Measurements from ENCODE around the gene NDFIP1. TPM values are rescaled to one million over a fixed set of nuclear protein-coding genes. Genes with fewer than 3 reads are reported as not detected.
"Not testable (repeated sequence)": the region's sequence is repeated elsewhere in the genome, so short reads cannot be mapped to it uniquely, and the experiment has no call there.

Gene NDFIP1
- total and polyA plus RNA-seq, 2 of the 13 experiments (the other 11 are each of a cell fraction or from before 2014, with no cell fraction given), result 12.4 to 15.7 TPM

DNA sequence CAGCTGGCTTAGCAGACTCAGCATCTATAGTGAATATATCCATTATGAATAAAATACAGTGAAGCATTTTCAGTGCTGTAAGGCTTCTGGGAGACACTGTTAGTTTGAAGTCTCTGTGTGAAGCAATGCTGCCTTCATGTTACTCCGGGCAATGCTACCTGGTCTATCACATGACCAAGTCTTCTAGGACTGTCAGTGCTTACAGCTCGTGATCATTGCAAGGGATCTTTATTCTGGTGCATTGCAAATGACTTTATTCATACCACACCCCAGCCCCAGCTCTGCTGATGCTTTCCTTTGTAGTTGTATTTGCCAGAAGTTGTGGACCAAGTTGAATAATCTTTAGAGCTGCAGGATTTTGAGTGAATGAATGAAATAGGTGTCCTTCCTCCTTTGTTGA, 21.9 kb upstream of the NDFIP1 start (continued):
- TF ChIP-seq, protein P1, sequence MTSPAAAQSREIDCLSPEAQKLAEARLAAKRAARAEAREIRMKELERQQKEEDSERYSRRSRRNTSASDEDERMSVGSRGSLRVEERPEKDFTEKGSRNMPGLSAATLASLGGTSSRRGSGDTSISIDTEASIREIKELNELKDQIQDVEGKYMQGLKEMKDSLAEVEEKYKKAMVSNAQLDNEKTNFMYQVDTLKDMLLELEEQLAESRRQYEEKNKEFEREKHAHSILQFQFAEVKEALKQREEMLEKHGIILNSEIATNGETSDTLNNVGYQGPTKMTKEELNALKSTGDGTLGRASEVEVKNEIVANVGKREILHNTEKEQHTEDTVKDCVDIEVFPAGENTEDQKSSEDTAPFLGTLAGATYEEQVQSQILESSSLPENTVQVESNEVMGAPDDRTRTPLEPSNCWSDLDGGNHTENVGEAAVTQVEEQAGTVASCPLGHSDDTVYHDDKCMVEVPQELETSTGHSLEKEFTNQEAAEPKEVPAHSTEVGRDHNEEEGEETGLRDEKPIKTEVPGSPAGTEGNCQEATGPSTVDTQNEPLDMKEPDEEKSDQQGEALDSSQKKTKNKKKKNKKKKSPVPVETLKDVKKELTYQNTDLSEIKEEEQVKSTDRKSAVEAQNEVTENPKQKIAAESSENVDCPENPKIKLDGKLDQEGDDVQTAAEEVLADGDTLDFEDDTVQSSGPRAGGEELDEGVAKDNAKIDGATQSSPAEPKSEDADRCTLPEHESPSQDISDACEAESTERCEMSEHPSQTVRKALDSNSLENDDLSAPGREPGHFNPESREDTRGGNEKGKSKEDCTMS (CRISPR knock-in tag; conservative IDR thresholded peaks at IDR 0.05), result no peak
- no peak for TF ChIP-seq TAF15 (IDR thresholded peaks at IDR 0.05; ENCODE audit: low read depth, low read length, poor library complexity, severe bottlenecking)

DNA sequence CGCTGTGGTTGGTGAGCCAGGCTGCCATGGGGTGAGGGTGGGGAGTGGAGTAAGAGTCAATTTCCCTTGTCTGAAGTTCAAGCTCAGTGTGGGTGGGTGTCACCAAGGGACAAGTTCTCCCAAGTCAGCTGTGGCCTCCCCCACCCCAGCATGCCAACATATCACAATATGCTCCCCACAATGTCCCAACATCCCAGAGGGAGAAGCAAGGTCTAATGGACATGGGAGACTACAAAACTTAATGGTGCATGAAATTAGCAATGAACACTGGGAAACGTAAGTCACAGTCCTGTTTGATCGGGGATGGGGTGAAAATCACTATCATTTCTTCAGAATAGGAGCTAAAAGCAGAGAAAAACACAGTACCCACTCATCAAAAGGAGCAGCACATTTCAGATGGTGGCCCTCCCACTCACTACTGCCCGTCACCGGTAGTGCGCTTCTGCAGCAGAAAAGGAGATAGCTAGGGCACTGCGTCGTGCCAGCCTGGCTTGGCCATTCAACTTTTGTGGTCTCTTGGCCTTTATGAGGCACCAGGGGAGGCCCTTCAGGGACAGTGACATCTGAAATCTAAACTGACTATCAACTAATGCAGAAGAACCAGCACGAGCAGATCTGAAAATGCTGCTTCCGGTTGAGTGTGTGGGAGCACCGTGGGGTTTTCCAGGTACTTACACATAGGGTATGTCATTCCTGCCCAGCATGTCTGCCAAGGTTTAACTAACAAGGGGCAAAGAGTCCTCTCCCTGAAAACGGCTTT, 20.5 kb upstream of the NDFIP1 start:
- Histone ChIP-seq H2AFZ (ENCODE audit: low read length) (no peak overlapping the region), H3K4me3 (replicated peaks in 1 of 3; ENCODE audit: insufficient read depth in 1 of 3, low read depth in 2 of 3, low read length in 3 of 3) (no peak overlapping the region), H3K36me3 (replicated peaks in 1 of 2; ENCODE audit: control insufficient read depth in 1 of 2, insufficient read depth in 2 of 2, low read length in 2 of 2) (no peaks in the 10 kb centered on the region), H3K4me2 (ENCODE audit: low read depth, low read length) (no peak overlapping the region), H3K27ac (ENCODE audit: extremely low read length, insufficient read depth, low read length) (no peak overlapping the region), H3K4me1 (ENCODE audit: insufficient read depth, low read length) (no peaks in the 10 kb centered on the region), H3K9ac (ENCODE audit: insufficient read depth, low read depth, low read length) (no peak overlapping the region), H3K9me3 (ENCODE audit: low read length) (no peaks in the 10 kb centered on the region), H3K27me3 (ENCODE audit: control insufficient read depth in 1 of 2, insufficient read depth in 2 of 2, low read length in 2 of 2) (no peaks in the 10 kb centered on the region; a peak in 1 of 5 replicates), H3K79me2 (ENCODE audit: insufficient read depth, low read length) (no peaks in the 10 kb centered on the region), H4K20me1 (ENCODE audit: insufficient read depth, low read length) (no peaks in the 10 kb centered on the region)
- 56% methylated on average over 9 of the region's 12 CpGs for WGBS (ENCODE audit: low lambda C conversion rate)
- ATAC-seq (no peak), FAIRE-seq (no peak), DNase-seq (ENCODE audit: low spot score) (no peak)
- TF ChIP-seq RFXAP (CRISPR knock-in tag; IDR thresholded peaks at IDR 0.05; ENCODE audit: borderline replicate concordance) (no peak), ZZZ3 (CRISPR knock-in tag; IDR thresholded peaks at IDR 0.05; ENCODE audit: borderline replicate concordance) (no peak)
- POLR2A ChIA-PET, result no interaction called here
- CTCF ChIA-PET (ENCODE audit: low intra/inter-chr PET ratio, low total read pairs), result no interaction called here
- BruUV-seq (replicated peaks), result no TSS peak
- intact Hi-C loops (cut with micrococcal nuclease; ENCODE audit: unreplicated experiment) (no loop called here), in situ Hi-C loops (cut with HindIII; ENCODE audit: extremely low pct_ligation_motif_present, low pct_unique_long_range_greater_than_20kb) (no loop called here)

DNA sequence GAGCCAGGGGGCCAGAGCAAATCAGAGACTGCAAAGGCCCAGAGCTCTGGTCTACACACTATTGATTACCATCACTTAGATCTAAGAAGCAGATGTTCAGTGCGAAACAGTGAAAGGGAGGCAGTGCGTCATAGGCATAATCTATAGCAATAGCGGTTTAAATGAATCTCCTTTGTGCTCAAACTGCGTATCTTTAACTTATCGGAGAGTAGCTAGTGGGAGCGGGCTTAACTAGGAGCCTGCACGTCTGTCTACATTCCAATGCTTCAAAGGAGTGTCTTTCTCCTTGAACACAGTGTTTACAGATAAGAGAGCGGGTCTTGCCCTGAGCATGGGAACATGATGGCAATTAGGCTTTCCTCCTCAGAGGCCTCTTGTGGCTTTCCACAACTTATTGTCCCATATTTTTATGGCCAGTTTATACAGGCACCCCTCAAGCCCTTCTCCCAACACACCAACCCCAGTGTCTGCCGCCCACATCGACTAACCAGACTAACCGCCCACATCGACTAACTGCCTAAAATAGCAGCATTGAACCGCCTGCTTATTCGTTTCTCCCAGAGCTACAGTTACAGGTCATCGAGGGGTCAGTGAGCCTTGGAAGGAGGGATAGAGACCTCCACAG, 19.6 kb upstream of the NDFIP1 start:
- DNase-seq (ENCODE audit: low spot score); in situ Hi-C loops (cut with HindIII; ENCODE audit: extremely low pct_ligation_motif_present, low pct_unique_long_range_greater_than_20kb); POLR2A ChIA-PET; BruUV-seq (replicated peaks); H3K27me3 ChIP-seq (ENCODE audit: control insufficient read depth in 1 of 2, insufficient read depth in 2 of 2, low read length in 2 of 2); H3K4me3 ChIP-seq (replicated peaks in 1 of 3; ENCODE audit: insufficient read depth in 1 of 3, low read depth in 2 of 3, low read length in 3 of 3); H3K36me3 ChIP-seq (replicated peaks in 1 of 2; ENCODE audit: control insufficient read depth in 1 of 2, insufficient read depth in 2 of 2, low read length in 2 of 2); H3K9me3 ChIP-seq (ENCODE audit: low read length); H3K79me2 ChIP-seq (ENCODE audit: insufficient read depth, low read length); H3K27ac ChIP-seq (ENCODE audit: extremely low read length, insufficient read depth, low read length); H2AFZ ChIP-seq (ENCODE audit: low read length); intact Hi-C loops (cut with micrococcal nuclease; ENCODE audit: unreplicated experiment); ATAC-seq; FAIRE-seq; H3K4me1 ChIP-seq (ENCODE audit: insufficient read depth, low read length); CTCF ChIA-PET (ENCODE audit: low intra/inter-chr PET ratio, low total read pairs); H3K9ac ChIP-seq (ENCODE audit: insufficient read depth, low read depth, low read length); H3K4me2 ChIP-seq (ENCODE audit: low read depth, low read length); H4K20me1 ChIP-seq (ENCODE audit: insufficient read depth, low read length): not testable (repeated sequence)
- WGBS (ENCODE audit: low lambda C conversion rate), result 71% methylated on average over 12 of the region's 15 CpGs
